CD14-positive monocyte (primary cell): ENCODE results near the gene THRSP. TPM values are rescaled to one million over a fixed set of nuclear protein-coding genes. Genes with fewer than 3 reads are reported as not detected.
"Not testable (repeated sequence)": the region's sequence is repeated elsewhere in the genome, so short reads cannot be mapped to it uniquely, and the experiment has no call there.

Experiments used
- DNase-seq, 3 donors: peaks; one replicate each; pipeline ENCODE4 v3.0.0-alpha.2; 2011 to 2022
- H2AFZ ChIP-seq: 2 replicates; pipeline ENCODE4 v1.6.0; 2012; ENCODE audit warnings: mild to moderate bottlenecking, low read depth, low read length, inconsistent platforms; ENCODE audit not compliant: insufficient read depth, poor library complexity, severe bottlenecking
- H3K27ac ChIP-seq, 2 donors: 1 replicate in 1 of 2; 2 replicates in 1 of 2; pipeline ENCODE4 v1.5.1; 2012 to 2013; ENCODE audit warnings: low read length in 2 of 2, control low read depth in 1 of 2, inconsistent platforms in 1 of 2, low read depth in 1 of 2, mild to moderate bottlenecking in 1 of 2
- H3K27me3 ChIP-seq, 2 donors: one replicate each; pipeline versions ENCODE4 v1.6.0 to v1.6.1; 2011 to 2013; ENCODE audit warnings: low read length in 2 of 2; ENCODE audit not compliant: control insufficient read depth in 2 of 2, insufficient read depth in 2 of 2
- H3K36me3 ChIP-seq, 2 donors: replicated peaks in 1 of 2; 1 replicate in 1 of 2; 2 replicates in 1 of 2; pipeline versions ENCODE4 v1.5.1 to v1.6.1; 2012 to 2013; ENCODE audit warnings: low read length in 2 of 2, control low read depth in 1 of 2, inconsistent platforms in 1 of 2, mild to moderate bottlenecking in 1 of 2; ENCODE audit not compliant: insufficient read depth in 2 of 2, control insufficient read depth in 1 of 2
- H3K4me1 ChIP-seq, 2 donors: 1 replicate in 1 of 2; 2 replicates in 1 of 2; pipeline versions ENCODE4 v1.5.1 to v1.6.1; 2012 to 2013; ENCODE audit warnings: low read length in 2 of 2, control low read depth in 1 of 2, inconsistent platforms in 1 of 2, mild to moderate bottlenecking in 1 of 2, moderate library complexity in 1 of 2; ENCODE audit not compliant: insufficient read depth in 2 of 2, control insufficient read depth in 1 of 2
- H3K4me2 ChIP-seq: replicated peaks from 2 replicates; pipeline ENCODE3; 2012; ENCODE audit warnings: low read length, moderate library complexity, mild to moderate bottlenecking; ENCODE audit not compliant: poor library complexity, severe bottlenecking; ENCODE audit errors: extremely low read depth
- H3K4me3 ChIP-seq, 3 experiments: fragments of 200-600 bp in 1 of 3; sonication (generic) in 1 of 3; replicated peaks in 1 of 3; 1 replicate in 2 of 3; 2 replicates in 1 of 3; pipeline ENCODE4 v1.5.1; 2011 to 2013; ENCODE audit warnings: low read length in 3 of 3, mild to moderate bottlenecking in 3 of 3, control low read depth in 2 of 3, low read depth in 2 of 3, inconsistent platforms in 1 of 3, moderate library complexity in 1 of 3
- H3K79me2 ChIP-seq: 2 replicates; pipeline ENCODE4 v1.6.0; 2012; ENCODE audit warnings: mild to moderate bottlenecking, control low read depth, inconsistent platforms, low read length, moderate library complexity; ENCODE audit not compliant: insufficient read depth
- H3K9ac ChIP-seq: 2 replicates; pipeline ENCODE4 v1.6.0; 2017; ENCODE audit warnings: low read length, mild to moderate bottlenecking; ENCODE audit not compliant: insufficient read depth, poor library complexity, severe bottlenecking
- H3K9me3 ChIP-seq, 2 donors: replicated peaks in 1 of 2; 1 replicate in 1 of 2; 2 replicates in 1 of 2; pipeline versions ENCODE4 v1.5.1 to v1.6.1; 2012 to 2013; ENCODE audit warnings: low read length in 2 of 2, control low read depth in 1 of 2; ENCODE audit not compliant: control insufficient read depth in 1 of 2, insufficient read depth in 1 of 2
- H4K20me1 ChIP-seq: 2 replicates; pipeline ENCODE4 v1.6.0; 2012; ENCODE audit warnings: mild to moderate bottlenecking, low read length, control low read depth, moderate library complexity; ENCODE audit not compliant: insufficient read depth
- H3K27ac Mint-ChIP-seq, 7 donors: one replicate each; pipeline ENCODE4 v1.8.0; 2020; ENCODE audit warnings: mild to moderate bottlenecking in 7 of 7, mixed read lengths in 7 of 7, moderate library complexity in 6 of 7, inconsistent platforms in 2 of 7
- H3K27me3 Mint-ChIP-seq, 3 donors: one replicate each; pipeline ENCODE4 v1.8.0; 2021 to 2022; ENCODE audit warnings: low read depth in 3 of 3, mild to moderate bottlenecking in 3 of 3, mixed read lengths in 3 of 3, moderate library complexity in 3 of 3, inconsistent platforms in 1 of 3
- H3K36me3 Mint-ChIP-seq, 2 donors: one replicate each; pipeline ENCODE4 v1.8.0; 2020; ENCODE audit warnings: mixed read lengths in 2 of 2, inconsistent platforms in 1 of 2, mild to moderate bottlenecking in 1 of 2
- H3K4me1 Mint-ChIP-seq: one replicate; pipeline ENCODE4 v1.8.0; 2020; ENCODE audit warnings: mild to moderate bottlenecking, mixed read lengths
- H3K4me3 Mint-ChIP-seq, 2 donors: one replicate each; pipeline ENCODE4 v1.8.0; 2020; ENCODE audit warnings: mild to moderate bottlenecking in 2 of 2, mixed read lengths in 2 of 2, moderate library complexity in 1 of 2
- H3K9me3 Mint-ChIP-seq, 7 donors: one replicate each; pipeline ENCODE4 v1.8.0; 2020 to 2022; ENCODE audit warnings: mixed read lengths in 7 of 7, mild to moderate bottlenecking in 6 of 7, moderate library complexity in 6 of 7, inconsistent platforms in 2 of 7
- CTCF ChIP-seq: fragments of 200-600 bp; IDR thresholded peaks from one replicate; pipeline ENCODE4 v1.8.0; 2022; ENCODE audit warnings: antibody characterized with exemption, mild to moderate bottlenecking
- WGBS: methylation state at CpG from one replicate; pipeline ENCODE4 v1.1.5; 2013; ENCODE audit warnings: missing lambda C conversion rate; ENCODE audit not compliant: insufficient coverage; 5-methylcytosine and 5-hydroxymethylcytosine counted together
- intact Hi-C, 2 donors: fragments of 100-400 bp; cut with micrococcal nuclease; formaldehyde crosslinking; loops; one replicate each; pipeline versions ENCODE4 v1.15.0 to v1.15.1; 2023
- polyA plus RNA-seq, 3 donors: library from polyadenylated mRNA; depleted of rRNA in 1 of 3; unstranded in 2 of 3; stranded (reverse) in 1 of 3; fragments of 300-500 nt in 2 of 3; fragments of >200 nt in 1 of 3; fragmentation: Illumina TruSeq in 2 of 3; gene quantifications; 1 replicate in 2 of 3; 2 replicates in 1 of 3; pipeline ENCODE4 v1.2.3, GENCODE V29; 2012 to 2021

Gene THRSP
- polyA plus RNA-seq, 3 donors = not detected

DNA sequence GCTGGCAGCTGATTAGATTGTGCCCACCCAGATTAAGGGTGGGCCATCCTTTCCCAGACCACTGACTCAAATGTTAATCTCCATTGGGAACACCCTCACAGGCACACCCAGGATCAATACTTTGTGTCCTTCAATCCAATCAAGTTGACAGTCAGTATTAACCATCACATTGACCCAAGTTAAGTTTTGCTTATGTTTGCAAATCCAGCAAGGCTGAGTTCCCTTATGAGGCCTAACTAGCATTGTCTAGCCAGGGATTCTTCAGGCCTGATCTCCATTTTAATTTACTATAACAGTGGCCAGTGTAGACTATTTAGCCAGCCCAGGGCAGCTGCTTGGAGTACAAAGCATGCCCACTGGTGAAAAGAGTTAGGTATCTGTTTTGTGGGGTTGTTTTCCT, 38.3 kb upstream of the THRSP start:
- Histone ChIP-seq H3K9me3 (no peaks in the 10 kb centered on the region), H3K36me3 (no peaks in the 10 kb centered on the region), H3K4me1 (peaks cover 4 to 6% of the 10 kb centered on the region in 2 donors), H4K20me1 (no peaks in the 10 kb centered on the region), H3K9ac (no peak overlapping the region), H3K4me2 (no peak overlapping the region), H2AFZ (no peak overlapping the region), H3K27ac (no peak overlapping the region), H3K4me3 (no peak overlapping the region), H3K27me3 (peaks cover 2 to 15% of the 10 kb centered on the region in 2 donors), H3K79me2 (no peaks in the 10 kb centered on the region)
- no peak for TF ChIP-seq CTCF
- Mint-ChIP-seq H3K9me3 (peaks cover 0 to 5% (median 0%) of the 10 kb centered on the region in 7 donors), H3K4me1 (peaks cover 9% of the 10 kb centered on the region), H3K4me3 (no peak overlapping the region), H3K27me3 (peaks cover 12 to 33% (median 21%) of the 10 kb centered on the region in 3 donors), H3K36me3 (no peaks in the 10 kb centered on the region), H3K27ac (no peak overlapping the region)
- DNase-seq = no peak
- intact Hi-C loops = no loop called here

- Histone ChIP-seq H3K4me3 (no peak overlapping the region), H3K79me2 (no peaks in the 10 kb centered on the region), H3K4me2 (no peak overlapping the region), H3K36me3 (no peaks in the 10 kb centered on the region), H3K27me3 (peaks cover 0 to 7% of the 10 kb centered on the region in 2 donors), H3K4me1 (peaks cover 4 to 5% of the 10 kb centered on the region in 2 donors), H3K9me3 (no peaks in the 10 kb centered on the region), H3K27ac (no peak overlapping the region), H3K9ac (no peak overlapping the region), H2AFZ (no peak overlapping the region), H4K20me1 (no peaks in the 10 kb centered on the region)
- 100% methylated on average over 1 of the region's 2 CpGs for WGBS
- no peak overlapping the region for H3K27ac Mint-ChIP-seq
- TF ChIP-seq CTCF = no peak
- no peak overlapping the region for H3K4me3 Mint-ChIP-seq
- peaks cover 7% of the 10 kb centered on the region for H3K4me1 Mint-ChIP-seq
- intact Hi-C loops = no loop called here
- H3K36me3 Mint-ChIP-seq = no peaks in the 10 kb centered on the region
- DNase-seq = no peak
- peaks cover 7 to 15% (median 7%) of the 10 kb centered on the region in 3 donors for H3K27me3 Mint-ChIP-seq
- peaks cover 0 to 5% (median 0%) of the 10 kb centered on the region in 7 donors for H3K9me3 Mint-ChIP-seq
Observed at GRCh38 chr11:78027759-78028158, 35.9 kb upstream of the THRSP start.

DNA sequence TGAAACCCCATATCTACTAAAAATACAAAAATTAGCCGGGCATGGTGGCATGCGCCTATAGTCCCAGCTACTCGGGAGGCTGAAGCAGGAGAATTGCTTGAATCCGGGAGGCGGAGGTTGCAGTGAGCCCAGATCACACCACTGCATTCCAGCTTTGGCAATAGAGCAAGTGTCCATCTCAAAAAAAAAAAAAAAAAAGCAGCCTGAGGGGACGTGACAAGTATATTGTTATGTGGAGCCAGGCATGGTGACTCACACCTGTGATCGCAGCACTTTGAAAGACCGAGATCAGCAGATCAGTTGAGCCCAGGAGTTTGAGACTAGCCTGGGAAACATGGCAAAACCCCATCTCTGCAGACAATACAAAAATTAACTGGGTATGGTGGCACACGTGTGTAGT, 35.2 kb upstream of the THRSP start:
- H3K36me3 Mint-ChIP-seq, H3K27me3 Mint-ChIP-seq, H3K4me1 Mint-ChIP-seq, H3K9me3 Mint-ChIP-seq, H3K4me3 ChIP-seq, H3K36me3 ChIP-seq, H3K4me2 ChIP-seq, H3K9me3 ChIP-seq, H3K79me2 ChIP-seq, H4K20me1 ChIP-seq, H3K27me3 ChIP-seq, H2AFZ ChIP-seq, H3K27ac ChIP-seq, DNase-seq, H3K4me3 Mint-ChIP-seq, H3K4me1 ChIP-seq, intact Hi-C loops, H3K9ac ChIP-seq: not testable (repeated sequence)
- peak overlapping the region in 1 of 7 donors; percentile 68 for H3K27ac Mint-ChIP-seq
- 100% methylated on average over 4 of the region's 9 CpGs for WGBS
